LNCaP clone FGC (cell line): Measurements from ENCODE around the gene ANKS3.

Experiments
- DNase-seq: peaks from one replicate; pipeline ENCODE4 v3.0.0-alpha.2; 2011; ENCODE audit warnings: low read depth
- H3K4me3 ChIP-seq: 2 replicates; pipeline ENCODE4 v1.5.1; 2011; ENCODE audit warnings: mild to moderate bottlenecking, low read depth, low read length, control low read depth
- CTCF ChIP-seq: IDR thresholded peaks from 2 replicates; pipeline ENCODE4 v1.5.1; 2012; ENCODE audit warnings: mild to moderate bottlenecking; ENCODE audit not compliant: control insufficient read depth, insufficient read depth; ENCODE audit errors: extremely low read depth

Gene ANKS3

GRCh38 chr16:4692460-4693295 lies 41.4 kb downstream of the ANKS3 start:
- no peak for TF ChIP-seq CTCF
- DNase-seq, result no peak

GRCh38 chr16:4691666-4692412 lies 42.2 kb downstream of the ANKS3 start:
- no peak for DNase-seq
- no peak for TF ChIP-seq CTCF
- H3K4me3 ChIP-seq, result no peak overlapping the region; the same call in 1 of the 2 replicates

More at GRCh38 chr16:4692460-4693295, 41.4 kb downstream of the ANKS3 start:
- peak overlapping the region; percentile 82 for H3K4me3 ChIP-seq

DNA sequence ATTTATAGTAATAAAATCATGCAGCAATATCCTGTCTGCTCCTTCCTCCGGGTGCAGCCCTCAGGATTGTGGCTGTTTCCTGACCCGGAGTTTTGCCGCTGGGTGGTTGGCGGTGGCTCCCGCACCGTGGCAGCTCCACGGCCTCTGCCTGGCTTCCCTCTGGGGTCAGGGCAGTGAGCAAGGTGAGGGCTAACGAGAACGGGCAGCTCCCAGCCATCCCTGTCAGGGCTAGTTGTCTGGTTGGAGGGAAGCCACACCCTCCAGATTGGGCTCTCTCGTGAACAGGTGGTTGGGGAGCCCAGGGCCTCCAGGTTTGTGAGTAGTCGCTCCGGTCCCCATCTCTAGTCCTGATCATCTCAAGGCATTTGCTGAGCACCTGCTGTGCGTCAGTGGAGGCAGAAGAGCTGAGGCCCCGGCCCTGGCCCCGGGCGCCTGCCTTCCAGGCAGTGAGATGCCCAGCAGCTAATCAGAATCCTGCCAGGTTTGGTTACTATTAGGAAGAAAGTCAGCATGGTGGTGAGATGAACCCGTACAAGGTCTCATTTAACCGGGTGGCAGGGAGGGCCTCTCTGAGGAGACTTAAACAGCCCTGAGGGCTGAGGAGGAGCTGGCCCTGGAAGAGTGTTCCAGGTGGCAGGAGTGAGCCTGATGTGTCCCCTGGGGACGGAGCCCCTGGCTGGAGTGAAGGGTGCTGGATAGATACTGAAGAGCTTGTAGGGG lies 43.0 kb downstream of the ANKS3 start:
- no peak for DNase-seq
- TF ChIP-seq CTCF, result no peak
- no peak overlapping the region for H3K4me3 ChIP-seq

DNA sequence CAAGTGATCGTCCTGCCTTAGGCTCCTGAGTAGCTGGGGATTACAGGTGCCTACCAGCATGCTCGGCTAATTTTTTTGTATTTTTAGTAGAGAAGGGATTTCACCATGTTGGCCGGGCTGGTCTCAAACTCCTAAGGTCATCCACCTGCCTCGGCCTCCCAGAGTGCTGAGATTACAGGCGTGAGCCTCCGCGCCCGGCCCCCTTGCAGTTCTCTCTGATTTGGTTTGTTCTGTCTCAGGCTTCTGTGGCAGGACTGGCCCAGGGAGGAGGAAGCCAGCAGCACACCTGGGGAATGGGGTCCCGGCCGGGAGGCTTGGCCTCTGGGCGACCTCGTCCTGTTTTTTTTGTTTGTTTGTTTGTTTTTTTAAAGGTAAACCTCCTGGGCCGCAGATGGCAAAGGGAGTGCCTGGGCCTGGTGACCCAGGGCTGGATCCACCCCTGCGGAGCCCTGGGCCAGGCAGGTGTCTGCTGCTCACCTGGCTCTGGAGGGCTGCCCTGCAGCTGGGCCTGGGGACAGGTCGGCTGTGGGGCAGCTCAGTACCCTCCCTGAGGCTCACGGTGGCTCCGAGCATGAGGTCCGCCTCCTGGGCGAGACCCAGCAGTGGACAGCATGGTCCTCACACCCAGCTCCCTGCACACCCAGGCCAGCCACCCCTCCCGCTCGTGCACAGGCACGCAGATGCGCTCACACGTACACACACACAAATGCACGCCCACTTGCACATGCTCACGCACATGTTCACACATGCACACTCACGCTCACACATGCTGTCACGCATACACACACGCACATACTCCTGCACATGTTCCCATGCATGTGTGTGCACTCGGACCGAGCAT lies 44.0 kb downstream of the ANKS3 start:
- TF ChIP-seq CTCF, result no peak
- H3K4me3 ChIP-seq, result no peak overlapping the region
- no peak for DNase-seq

DNA sequence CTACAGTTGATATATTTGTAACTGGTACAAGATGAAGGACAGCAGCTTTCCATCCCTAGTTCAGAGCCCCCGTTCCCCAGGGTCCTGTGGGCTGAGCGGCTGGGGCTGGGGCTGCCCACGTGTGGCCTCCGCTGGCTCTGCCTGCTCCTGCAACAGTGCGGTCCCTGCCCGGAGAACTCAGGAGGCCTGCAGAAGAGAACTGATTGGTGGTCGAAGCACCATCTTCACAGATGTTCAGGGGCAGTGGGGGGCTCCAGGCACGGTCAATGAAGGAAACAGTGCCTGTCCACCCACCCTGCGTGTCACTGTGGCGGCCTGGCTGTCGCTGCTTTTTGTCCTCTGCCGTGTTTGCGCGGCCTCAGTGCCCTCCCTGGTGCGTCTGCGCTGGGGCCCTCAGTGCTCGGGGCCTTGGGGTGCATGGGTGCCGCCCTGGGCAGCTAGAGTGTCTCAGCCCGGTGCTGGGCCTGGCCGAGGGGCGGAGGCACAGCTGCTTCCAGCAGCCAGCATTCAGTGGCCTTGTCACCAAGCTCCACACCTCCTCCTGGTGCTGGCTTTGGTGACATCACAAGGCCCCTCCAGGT lies 44.9 kb downstream of the ANKS3 start:
- TF ChIP-seq CTCF, result no peak
- no peak overlapping the region for H3K4me3 ChIP-seq
- no peak for DNase-seq

GRCh38 chr16:4688674-4689045 lies 45.4 kb downstream of the ANKS3 start:
- DNase-seq, result no peak
- H3K4me3 ChIP-seq, result no peak overlapping the region
- TF ChIP-seq CTCF, result no peak
